ENCODE results near the gene SRGAP3.

Gene SRGAP3

DNA sequence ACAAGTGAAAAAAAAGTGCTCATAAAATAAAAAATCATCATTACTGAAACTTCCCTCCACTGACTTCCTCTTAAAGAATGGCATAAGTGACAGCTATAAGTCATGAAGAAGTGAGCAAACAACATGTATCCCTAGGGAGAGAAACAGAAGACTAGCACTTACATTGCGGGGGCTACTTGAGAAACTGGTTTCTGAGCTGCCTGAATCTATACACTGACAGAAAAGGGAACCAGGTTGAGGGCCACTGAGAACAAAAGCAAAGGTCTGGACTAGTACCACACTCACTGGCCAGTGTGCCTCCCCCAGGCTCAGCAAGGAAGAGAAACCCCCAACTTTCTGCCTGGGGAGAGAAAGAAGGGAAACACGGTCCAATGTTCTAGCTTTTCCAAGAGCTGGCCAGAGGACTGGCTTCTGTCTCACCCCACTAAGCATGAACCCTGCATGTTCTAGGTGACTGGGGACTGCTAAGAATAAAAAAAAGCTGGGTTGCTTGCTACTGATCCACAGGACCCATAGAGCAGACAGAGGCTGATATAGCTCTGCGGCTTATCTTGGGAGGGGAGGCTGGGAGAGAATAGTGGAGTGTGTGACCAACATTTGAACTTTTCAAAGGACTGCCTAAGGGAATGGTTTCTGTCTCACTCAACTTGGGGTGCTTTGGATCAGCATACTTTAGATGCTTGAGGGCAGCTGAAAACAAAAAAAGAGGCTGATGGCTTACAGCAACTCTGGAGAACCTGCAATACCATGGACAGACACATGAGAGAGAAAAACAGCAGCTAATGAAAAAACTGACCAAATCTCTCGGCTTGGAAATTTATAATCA is 294.3 kb downstream of the SRGAP3 start:
- DNase-seq, result no peak

DNA sequence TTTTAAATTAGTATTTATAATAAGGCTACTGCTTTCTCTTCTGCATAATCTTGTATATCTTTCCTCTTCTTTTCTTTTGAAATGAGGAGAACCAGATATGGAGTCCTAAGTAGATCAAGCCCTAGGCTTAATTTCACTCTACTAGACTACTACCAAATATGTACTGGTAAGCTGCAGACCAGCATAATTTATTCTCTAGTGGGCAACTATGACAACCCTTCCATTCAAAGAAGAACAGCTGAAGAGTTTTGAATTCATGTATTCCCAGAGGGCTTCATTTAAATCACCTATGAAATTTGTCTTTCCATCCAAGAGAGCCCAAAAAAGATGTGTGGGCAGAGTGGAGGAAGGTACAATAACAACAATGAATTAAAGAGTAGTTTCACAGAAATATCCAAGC is 296.1 kb downstream of the SRGAP3 start:
- DNase-seq, result no peak

DNA sequence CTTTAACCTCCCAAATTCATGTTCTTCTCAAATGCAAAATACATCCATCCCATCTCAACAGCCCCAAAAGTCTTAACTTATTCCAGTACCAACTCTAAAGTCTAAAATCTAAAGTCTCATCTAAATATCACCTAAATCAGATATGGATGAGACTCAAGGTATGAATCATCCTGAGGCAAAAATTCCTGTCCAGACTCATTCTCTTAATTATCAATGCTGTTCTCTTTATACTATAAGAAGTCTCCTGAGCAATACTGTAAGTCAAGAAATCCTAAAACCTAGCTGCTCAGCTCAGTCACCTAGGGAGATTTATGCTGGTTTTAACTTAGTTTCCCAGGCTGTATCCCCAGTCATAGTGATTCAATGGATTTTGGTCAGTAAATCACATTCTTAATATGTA is 297.3 kb downstream of the SRGAP3 start:
- DNase-seq, result no peak

DNA sequence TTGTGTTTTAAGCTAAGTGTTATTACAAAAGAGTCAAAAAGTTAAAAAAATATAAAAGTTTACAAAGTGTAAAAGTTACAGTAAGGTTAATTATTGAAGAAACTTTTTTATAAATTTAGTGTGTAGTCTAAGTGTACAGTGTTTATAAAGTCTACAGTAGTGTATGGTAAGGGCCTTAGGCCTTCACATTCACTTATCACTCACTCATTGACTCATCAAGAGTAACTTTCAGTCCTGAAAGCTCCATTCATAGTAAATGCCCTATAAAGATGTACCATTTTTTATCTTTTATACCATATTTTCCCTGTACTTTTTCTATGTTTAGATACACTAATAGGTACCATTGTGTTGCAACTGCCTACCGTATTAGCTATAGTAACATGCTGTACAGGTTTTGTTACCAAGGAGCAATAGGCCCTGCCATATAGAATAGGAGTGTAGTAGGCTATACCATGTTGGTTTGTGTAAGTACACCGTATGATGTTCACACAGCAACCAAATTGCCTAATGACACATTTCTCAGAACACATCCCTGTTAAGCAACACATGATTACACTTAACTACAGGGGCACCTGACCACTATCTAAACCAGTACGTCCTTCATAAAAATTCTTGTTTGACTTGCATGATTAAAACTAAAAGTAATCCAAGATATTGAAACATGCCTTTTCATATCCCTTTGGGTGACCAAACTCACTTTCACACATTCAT is 303.4 kb downstream of the SRGAP3 start:
- no peak for DNase-seq

DNA sequence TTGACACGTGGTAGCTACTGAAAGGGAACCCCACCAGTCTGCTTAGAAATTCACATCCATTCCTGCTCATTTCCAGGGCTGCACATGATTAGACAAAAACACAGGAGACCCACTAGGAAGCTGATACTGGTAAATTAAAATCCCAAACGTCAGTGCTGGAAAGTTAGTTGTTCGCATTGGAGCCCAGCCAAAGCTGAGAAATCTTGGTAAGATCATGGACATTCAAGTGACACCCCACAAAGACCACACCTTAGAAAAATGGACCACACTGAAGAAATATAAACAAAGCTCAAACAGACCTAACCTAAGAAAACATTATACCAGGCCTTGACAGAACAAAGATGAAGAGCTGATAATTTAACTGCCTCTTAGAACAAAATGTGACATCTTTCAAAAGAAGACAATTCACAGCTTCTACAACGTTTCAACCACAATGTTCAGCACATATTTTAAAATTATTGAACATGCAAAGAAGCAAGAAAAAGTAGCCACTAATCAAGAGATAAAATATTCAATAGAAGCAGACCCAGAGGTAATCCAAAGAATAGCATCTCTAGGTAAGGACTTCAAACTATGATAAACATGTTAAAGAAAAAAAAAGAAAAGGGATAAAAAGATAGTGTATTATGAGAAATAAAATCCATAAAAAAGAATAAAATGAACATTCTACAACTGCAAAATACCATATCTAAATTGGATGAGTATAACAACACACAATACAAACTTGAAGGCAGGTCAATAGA is 306.5 kb downstream of the SRGAP3 start:
- no peak for DNase-seq

DNA sequence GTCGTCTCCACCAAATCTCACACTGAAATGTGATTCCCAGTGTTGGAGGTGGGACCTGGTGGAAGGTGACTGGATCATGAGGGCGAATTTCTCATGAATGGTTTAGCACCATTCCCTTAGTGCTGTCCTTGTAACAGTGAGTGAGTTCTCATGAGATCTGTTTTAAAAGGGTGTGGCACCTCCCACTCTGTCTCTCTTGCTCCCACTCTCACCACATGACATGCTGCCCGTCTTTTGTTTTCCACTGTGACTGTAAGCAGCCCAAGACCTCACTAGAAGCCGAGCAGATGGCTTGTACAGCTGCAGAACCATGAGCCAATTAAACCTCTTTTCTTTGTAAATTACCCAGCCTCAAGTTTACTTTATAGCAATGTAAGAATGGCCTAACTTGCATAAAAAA is 307.3 kb downstream of the SRGAP3 start:
- DNase-seq, result no peak

DNA sequence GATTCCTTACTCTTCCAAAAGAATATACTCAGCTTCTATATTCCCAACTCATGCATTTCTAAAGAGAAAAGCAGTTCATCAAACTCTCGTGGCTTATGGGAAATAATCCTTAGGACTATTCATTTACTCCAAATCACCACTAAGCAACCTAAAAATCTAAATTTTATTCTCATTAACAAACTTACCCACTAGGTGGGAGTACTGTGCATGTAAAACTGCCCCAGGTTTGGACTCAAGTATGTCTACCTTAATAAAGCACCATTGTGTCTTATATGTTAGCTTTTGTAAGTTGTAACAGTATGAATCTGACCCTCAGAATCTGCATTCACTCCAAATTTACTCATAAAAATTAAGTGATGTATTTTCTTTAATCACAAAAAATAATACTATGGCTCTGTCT is 311.4 kb downstream of the SRGAP3 start:
- DNase-seq, result no peak

DNA sequence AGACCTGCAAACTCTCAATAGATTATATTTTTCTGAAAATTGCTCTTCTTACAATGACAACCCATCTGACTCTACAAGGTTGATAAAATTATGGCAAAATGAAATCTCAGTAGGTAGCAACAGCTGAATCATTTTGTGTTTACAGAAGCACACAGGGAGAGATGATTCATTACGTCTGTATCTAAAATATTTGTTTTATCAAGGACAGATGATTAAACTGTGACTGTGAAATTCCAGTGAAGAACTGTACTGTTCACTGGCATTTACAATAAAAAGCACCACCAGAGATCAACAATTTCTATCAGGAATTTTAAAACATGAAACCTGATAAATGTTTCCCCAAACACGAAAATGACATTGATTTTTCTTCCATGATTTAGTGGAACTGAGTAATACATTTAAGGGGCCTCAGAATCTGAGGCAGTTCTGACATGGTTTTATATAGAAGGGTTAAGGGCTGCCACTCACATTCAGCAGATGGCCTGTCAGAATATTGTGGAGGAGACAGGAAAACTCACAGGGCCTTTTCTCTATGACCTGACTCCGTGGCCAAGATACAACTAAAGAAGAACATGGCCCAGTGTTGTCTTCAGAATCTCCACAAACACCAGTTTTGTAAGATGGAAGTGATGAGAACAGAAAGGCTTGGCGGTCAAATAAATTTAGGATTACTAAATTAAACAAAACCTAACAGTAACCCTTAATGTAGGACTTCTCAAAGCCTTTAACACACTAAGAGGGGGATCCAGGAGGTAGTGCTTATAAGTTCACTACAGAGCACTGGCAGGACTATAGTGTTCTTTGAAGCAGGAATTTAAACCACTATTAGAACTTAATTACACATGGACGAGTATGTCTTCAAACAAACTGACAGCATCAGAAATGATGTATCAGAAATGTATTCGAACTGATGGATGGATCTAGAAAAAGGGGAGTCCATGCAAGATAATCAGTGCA is 312.1 kb downstream of the SRGAP3 start:
- no peak for DNase-seq

DNA sequence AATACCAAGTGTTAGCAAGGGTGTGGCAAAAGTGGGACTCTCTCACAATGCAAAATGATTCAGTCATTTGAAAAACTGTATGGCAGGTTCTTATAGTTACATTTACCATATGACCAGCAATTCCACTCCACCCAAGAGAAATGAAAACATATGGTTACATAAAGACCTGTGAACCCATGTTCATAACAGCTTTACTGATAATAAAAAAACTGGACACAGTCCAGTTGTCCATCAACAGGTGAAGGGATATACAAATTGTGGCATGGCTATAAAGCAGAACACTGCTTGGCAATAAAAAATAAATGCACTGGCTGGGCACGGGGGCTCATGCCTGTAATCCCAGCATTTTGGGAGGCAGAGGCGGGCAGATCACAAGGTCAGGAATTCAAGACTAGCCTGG is 316.9 kb downstream of the SRGAP3 start:
- no peak for DNase-seq

DNA sequence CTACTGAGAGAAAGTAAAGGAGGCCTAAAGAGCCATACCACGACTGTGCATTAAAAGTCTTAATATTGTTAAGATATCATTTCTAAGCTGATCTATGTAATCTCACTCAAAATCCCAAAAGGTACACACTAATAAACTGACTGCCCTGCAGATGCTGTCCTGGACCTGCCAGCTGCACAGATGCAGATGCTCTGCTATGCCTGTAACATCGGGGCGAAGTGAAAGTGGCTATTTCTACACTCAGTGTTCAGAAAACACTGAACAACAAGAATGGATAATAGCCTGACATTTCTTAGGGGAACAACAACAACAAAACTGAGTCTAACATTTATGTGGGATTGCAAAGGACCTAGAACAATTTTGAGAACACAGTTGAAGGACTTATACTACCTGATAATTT is 318.1 kb downstream of the SRGAP3 start:
- no peak for DNase-seq

Measured in cerebellar nuclear complex (tissue), 1 donor.